ENCODE results near the gene CAMSAP1.

Gene CAMSAP1

DNA sequence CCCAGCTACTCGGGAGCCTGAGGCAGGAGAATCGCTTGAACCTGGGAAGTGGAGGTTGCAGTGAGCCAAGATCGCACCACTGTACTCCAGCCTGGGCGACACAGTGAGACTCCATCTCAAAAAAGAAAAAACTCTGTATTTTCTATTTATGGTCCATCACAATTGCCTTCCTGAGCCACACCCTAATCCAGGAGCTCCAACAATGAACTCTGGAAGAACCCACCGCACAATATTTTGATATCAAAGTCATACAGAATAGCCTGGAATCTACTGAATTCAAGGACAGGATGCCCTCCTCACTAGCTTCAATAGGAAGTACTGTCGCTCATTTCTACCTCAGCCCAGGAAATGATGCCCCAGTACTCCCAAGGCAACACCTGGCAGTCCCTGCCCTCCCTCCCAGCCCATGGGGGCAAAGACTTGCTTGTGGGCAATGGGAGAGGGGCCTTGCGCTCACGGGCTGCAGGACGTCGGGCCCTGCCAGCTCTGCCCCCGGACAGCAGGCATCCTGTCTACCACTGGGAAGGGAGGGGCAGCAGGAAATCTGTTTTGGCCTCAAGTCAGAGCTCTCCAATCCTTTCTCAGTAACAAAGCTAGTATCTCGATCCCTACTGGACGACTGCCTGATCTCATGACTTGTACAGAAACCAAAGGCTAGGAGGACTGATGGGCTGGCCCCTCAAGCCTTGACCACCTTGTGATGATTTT lies 34.1 kb upstream of the CAMSAP1 start:
- no peak for DNase-seq

DNA sequence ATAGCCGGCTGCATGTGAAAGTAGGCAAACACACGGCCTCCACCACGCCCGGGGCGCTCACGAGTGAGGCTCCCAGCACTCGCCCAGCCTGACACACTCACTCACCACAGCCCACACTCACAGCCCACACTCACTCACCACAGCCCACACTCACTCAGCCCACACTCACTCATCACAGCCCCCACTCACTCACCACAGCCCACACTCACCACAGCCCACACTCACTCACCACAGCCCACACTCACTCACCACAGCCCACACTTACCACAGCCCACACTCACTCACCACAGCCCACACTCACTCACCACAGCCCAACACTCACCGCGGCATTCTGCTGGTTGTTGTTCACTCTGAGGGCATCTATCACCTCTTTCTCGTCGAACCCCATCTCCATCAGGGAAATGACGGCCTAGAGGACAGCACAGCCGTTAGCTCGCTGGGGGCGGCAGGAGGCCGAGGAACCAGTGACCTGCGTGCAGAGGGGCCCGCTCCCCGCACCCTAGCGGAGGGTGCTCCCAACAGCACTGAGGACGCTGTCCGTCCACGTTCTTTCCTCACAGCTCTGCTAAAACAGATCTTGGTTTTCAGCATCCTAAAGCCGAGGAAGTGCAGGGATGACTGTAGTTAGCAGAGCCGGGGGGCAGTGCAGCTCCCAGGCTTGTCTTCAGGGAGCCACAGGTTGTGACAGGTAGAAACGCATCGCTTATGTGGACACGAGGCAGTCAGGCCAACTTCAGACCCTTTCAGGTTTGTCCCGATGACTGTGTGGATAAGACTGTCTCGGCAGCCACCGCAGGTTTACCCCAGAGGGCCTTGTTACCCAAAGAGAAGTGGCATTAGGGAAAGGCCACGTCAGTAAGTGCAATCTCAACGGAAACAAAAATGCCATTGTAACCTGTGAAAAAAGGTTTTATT lies 32.3 kb upstream of the CAMSAP1 start:
- DNase-seq: no peak

DNA sequence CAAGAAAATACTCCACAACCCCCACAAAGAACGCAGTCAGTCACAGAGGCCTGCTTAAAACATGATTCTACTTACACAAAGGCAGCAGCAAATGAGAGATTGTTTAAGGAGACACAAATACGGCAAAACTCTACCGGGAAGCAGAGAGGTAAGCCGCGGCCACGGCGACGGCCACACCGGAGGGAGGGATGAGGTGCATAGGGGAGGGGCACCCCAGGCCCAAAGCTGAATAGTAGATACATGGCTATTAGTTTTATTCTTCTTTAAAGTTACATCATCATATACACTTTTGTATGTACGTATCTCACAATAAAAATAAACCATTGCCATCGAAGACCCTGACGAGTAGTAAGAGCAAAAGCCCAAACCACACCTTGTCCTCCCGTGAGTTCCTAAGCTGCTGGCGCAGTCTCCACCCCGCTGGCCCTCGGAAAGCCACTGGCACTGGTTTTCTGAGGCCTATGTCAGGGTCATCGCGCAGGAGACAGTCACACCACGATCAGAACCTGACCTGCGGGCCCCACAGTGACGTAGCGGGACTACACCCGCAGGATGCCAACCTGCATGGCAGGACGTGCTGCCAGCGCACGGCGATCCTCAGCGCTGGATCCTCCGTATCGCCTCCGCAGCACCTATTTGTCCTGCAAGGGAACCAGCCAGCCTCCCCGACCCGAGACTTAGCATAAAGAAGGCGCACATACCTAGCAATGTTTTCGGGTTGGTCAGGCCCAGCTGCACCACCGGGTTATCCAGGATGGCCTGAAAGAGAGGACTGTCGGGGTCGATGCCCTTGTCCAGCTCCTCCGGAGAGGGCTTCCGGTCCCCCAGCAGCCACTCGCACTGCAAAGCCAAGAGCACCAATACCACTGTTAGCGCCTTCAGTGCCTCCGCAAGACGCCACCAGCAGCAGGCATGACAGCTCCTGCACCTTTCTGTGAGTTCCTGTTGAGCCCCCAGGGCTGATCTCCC lies 30.5 kb upstream of the CAMSAP1 start:
- DNase-seq: no peak

DNA sequence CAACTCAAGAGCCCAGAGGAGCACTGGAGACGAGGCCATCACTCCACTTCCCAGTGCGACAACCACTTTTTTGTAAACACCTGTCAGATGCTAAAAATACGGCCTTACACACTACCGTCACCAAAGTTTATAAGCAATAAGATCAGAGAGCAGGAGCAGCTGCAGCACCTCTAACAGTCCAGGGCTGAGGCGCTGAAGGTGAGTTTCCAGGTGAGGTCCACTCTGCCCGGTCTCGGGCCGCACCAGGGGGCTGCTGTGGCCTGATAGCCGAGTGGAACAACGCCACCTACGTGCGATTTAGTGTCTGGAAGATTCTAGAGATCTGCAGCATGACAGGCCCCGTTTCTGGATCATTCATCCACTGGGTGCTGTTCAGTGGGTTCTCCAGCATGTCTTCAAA lies 25.8 kb upstream of the CAMSAP1 start:
- DNase-seq: no peak

DNA sequence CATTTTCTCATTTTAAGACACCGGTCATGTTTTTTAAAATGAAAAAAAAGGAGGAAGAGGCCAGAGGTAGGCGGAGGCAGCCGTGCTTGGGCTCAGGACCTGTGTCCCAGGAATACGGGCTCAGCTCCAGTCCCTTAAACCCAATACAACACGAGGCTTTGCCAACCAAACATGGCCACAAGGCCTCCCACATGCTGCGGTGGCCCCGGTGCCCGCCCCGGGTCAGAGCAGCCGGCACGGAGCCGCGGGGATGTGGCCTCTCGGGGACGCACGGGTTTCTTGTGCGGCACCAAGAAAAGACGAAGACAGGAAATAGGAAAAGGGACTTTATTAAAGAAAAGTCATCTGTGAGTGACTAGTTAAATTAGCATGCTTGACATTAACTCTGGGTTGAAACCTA lies 25.3 kb upstream of the CAMSAP1 start:
- DNase-seq: no peak

DNA sequence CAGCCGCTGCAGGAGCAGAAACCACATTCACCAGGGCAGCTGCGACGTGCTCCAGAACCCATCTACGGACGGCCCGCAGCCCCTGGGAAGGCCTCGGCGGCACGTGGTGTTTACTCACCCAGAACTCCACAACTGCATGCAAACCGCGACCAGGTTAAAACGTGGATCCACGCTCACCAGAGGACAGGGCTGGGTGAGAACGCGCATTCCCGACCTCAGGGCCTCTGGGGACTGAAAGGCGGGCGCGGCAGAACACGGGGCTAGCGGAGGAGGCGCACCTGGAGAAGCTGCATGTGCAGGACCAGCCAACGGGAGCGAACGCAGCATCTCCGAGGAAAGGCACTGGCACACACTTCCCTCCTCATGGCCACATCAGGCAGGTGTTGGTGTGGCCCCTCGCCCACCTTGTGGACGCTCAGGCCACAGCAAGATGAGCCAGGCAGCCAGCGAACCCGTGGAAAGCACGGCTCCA lies 24.0 kb upstream of the CAMSAP1 start:
- DNase-seq: no peak

- DNase-seq: no peak
Observed at GRCh38 chr9:135930446-135931345, 23.4 kb upstream of the CAMSAP1 start.

DNA sequence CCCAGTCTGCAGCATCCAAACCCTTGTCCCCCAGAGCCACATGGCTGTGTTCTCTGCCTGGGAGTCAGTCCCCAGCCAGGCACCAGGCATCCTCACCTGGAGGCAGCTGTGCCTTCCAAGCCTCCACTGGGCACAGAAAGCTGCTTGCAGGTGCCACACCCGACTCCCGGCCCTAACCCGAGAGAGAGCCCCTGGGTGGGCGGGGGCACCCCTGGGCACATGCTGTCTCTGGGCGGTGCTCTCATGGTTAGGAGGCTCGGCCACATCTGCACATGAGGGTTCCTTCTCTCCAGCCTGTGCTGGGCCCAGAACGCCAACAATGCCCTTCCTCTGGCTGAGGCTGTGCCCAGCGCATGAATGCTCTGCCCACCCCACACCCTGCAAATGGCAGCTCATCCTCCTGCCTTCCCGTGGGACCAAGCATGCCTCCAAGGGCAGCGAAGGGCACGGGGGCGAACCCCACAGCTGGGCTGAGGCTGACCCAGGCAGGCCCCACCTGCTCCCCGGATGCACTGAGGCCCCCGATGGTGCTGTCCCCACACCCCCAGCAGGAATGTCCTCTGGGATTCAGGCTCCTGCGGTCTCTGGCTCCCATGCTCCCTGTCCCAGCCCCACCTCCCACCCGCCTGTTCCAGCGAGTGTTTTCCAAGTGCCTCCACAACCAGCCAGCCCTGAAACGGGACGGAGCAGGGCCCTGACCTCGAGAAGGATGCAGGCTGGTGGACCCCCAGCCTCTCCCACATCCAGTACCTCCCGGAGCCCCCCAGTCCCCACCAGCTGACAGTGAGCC lies 22.5 kb upstream of the CAMSAP1 start:
- DNase-seq: no peak

GRCh38 chr9:135928731-135929655 lies 21.6 kb upstream of the CAMSAP1 start:
- no peak for DNase-seq

- DNase-seq: no peak
Observed at GRCh38 chr9:135928074-135928730, 20.9 kb upstream of the CAMSAP1 start.

DNA sequence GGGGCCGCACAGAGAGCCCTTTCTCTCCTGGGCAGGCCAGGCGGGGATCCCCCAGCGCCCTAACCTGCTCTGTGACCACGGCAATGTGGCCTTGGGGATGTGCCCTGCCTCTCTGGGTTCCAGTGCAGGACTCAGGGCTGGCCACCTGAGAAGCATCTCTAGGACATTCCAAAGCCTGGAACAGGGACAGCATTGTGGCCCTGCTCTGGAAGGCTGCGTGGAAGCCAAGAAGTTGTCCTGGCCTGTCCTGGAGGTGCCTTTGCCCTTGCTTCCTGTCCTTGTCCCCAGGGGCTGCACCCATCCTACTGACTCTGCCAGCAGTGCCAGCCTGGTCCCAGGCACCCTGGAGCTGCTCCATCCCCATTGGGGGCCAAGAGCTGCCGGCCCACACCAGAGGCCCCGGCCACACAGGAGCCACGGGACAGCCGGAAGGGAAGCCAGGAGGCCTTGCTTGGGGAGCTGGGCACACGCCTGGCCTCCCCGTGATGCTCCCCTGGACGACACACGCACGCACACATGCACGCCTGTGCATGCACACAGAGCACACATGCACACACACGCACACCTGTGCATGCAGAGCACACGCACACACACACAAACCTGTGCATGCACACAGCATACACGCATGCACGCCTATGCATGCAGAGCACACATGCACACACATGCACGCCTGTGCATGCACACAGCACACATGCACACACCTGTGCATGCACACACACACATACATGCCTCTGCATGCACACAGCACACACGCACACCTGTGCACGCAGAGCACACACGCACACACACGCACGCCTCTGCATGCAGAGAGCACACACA lies 20.1 kb upstream of the CAMSAP1 start:
- DNase-seq: no peak

DNA sequence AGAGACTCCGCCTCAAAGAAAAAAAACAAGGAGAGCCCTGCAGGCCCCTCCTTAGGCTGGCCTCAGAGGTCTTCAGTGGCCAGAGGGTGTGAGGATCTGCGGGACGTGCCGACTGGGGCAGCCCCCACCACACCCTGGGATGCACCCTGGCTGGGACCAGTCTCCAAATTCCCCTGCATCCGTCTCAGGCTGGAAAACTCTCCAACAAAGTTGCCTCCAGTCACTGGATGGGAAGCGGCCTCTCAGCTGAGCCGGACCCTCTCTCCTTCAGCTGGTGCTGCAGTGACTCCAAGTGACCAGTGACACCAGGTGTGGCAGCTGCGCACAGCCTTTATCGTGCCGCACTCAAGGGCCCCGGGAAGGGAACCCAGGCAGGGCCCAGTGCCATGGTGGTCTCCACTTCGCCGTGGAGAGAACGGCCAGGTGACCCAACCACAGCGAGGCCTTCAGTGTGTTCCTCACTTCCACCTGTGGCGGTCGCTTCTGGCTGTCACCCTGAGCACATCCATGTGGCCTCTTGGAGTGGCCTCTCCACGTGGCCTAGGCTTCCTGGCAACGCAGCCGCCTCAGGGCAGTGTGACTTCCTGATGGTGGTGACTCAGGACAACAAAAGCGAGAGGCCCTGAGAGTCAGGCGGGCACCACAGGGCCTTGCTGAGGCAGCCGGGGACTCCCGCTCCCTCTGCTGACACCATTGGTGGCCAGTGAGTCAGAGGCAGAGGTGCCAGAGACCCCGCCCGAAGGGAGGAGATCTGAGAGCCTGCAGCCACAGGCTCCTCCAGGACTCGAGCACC lies 19.3 kb upstream of the CAMSAP1 start:
- no peak for DNase-seq

- DNase-seq: no peak
Observed at GRCh38 chr9:135925496-135926133, 18.3 kb upstream of the CAMSAP1 start.

DNA sequence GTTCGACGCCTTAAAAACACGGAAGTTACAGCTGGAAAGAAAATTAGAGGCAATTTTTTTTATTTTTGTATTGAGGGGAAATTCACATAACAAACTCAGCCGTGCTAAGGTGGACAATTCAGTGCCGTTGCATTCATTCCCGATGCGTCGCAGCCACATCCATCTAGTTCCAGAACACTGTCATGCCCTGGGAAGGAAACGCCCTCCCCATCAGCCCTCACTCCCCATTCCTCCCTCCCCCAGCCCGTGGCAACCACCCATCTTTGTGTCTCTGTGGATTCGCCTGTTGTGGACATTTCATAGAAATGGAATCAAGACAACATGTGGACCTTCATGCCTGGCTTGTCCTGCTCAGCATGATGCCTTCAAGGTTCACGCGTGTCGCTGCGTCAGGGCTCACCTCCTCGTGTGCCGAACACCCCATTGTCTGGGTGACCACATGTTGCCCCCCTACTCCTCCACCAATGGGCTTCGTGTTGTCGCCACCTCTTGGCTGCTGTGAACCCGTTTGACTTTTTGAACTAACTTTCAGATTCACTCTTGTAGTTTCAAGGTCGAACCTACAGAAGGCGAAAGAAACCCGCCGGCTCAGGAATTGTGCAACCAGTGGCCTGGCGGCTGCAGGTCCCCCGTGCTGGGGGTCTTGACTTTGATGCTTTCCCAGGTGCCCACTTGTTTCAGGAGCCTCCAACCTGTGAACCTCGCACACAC lies 17.4 kb upstream of the CAMSAP1 start:
- DNase-seq: no peak

- no peak for DNase-seq
Observed at GRCh38 chr9:135923508-135923907, 16.2 kb upstream of the CAMSAP1 start.

- DNase-seq: no peak
Observed at GRCh38 chr9:135921749-135922310, 14.5 kb upstream of the CAMSAP1 start.

Measured in C1 segment of cervical spinal cord (tissue), 14 donors.